Activated T-helper 17 cell treated with anti-CD3 and anti-CD28 coated beads, Interleukin-2, amount 50 U/mL, for 72 hours (primary cell): ENCODE results near the gene RGS12. TPM values are rescaled to one million over a fixed set of nuclear protein-coding genes. Genes with fewer than 3 reads are reported as not detected.

Source experiments
- ATAC-seq: fragments of 150-1000 bp; cut with Tn5 transposase; replicated peaks from 2 replicates; pipeline ENCODE4 v1.10.0; 2021; ENCODE audit warnings: mild to moderate bottlenecking, moderate library complexity
- H3K27ac Mint-ChIP-seq: one replicate; pipeline ENCODE4 v1.8.0; 2022; ENCODE audit warnings: mixed read lengths
- H3K27me3 Mint-ChIP-seq: one replicate; pipeline ENCODE4 v1.8.0; 2022; ENCODE audit warnings: mixed read lengths
- H3K36me3 Mint-ChIP-seq: one replicate; pipeline ENCODE4 v1.8.0; 2022; ENCODE audit warnings: low read depth, mild to moderate bottlenecking, mixed read lengths
- H3K4me1 Mint-ChIP-seq: one replicate; pipeline ENCODE4 v1.8.0; 2022; ENCODE audit warnings: mixed read lengths
- H3K4me3 Mint-ChIP-seq: one replicate; pipeline ENCODE4 v1.8.0; 2022; ENCODE audit warnings: mild to moderate bottlenecking, mixed read lengths
- H3K9me3 Mint-ChIP-seq: one replicate; pipeline ENCODE4 v1.8.0; 2022; ENCODE audit warnings: mixed read lengths
- total RNA-seq, 2 donors: library from RNA; stranded (reverse); gene quantifications; one replicate each; pipeline ENCODE4 v1.2.3, GENCODE V29; 2022

The RGS12 gene
- total RNA-seq, 2 donors from 2014 or later: 9.2 to 10.6 TPM

- no peaks in the 10 kb centered on the region for H3K36me3 Mint-ChIP-seq
- H3K4me3 Mint-ChIP-seq: no peak overlapping the region
- no peaks in the 10 kb centered on the region for H3K4me1 Mint-ChIP-seq
- peaks cover 3% of the 10 kb centered on the region for H3K9me3 Mint-ChIP-seq
- no peak for ATAC-seq
- H3K27me3 Mint-ChIP-seq: peaks cover 9% of the 10 kb centered on the region
- H3K27ac Mint-ChIP-seq: no peak overlapping the region
Measured at GRCh38 chr4:3284734-3285557, 7.9 kb upstream of the RGS12 start.

- Mint-ChIP-seq H3K4me3 (no peak overlapping the region), H3K4me1 (no peaks in the 10 kb centered on the region), H3K27me3 (peaks cover 14% of the 10 kb centered on the region), H3K27ac (no peak overlapping the region), H3K36me3 (no peaks in the 10 kb centered on the region), H3K9me3 (peaks cover 3% of the 10 kb centered on the region)
- ATAC-seq: no peak
Measured at GRCh38 chr4:3285558-3286334, 7.1 kb upstream of the RGS12 start.

GRCh38 chr4:3286335-3287175, 6.3 kb upstream of the RGS12 start:
- no peak overlapping the region for H3K27ac Mint-ChIP-seq
- H3K4me3 Mint-ChIP-seq: no peak overlapping the region

GRCh38 chr4:3287271-3287971, 5.4 kb upstream of the RGS12 start:
- Mint-ChIP-seq H3K27me3 (peaks cover 14% of the 10 kb centered on the region), H3K9me3 (peaks cover 3% of the 10 kb centered on the region), H3K4me1 (peaks cover 6% of the 10 kb centered on the region), H3K4me3 (no peak overlapping the region), H3K36me3 (no peaks in the 10 kb centered on the region), H3K27ac (no peak overlapping the region)
- ATAC-seq: no peak

More at GRCh38 chr4:3286335-3287175, 6.3 kb upstream of the RGS12 start:
- peaks cover 1% of the 10 kb centered on the region for H3K4me1 Mint-ChIP-seq
- peaks cover 3% of the 10 kb centered on the region for H3K9me3 Mint-ChIP-seq
- no peak for ATAC-seq
- peaks cover 14% of the 10 kb centered on the region for H3K27me3 Mint-ChIP-seq
- H3K36me3 Mint-ChIP-seq: no peaks in the 10 kb centered on the region

GRCh38 chr4:3287972-3288570, 4.8 kb upstream of the RGS12 start:
- no peak for ATAC-seq
- peaks cover 6% of the 10 kb centered on the region for H3K4me1 Mint-ChIP-seq
- H3K27ac Mint-ChIP-seq: no peak overlapping the region
- H3K27me3 Mint-ChIP-seq: peaks cover 14% of the 10 kb centered on the region
- H3K4me3 Mint-ChIP-seq: no peak overlapping the region
- H3K9me3 Mint-ChIP-seq: no peaks in the 10 kb centered on the region
- H3K36me3 Mint-ChIP-seq: no peaks in the 10 kb centered on the region

- H3K9me3 Mint-ChIP-seq: no peaks in the 10 kb centered on the region
- peaks cover 6% of the 10 kb centered on the region for H3K4me1 Mint-ChIP-seq
- H3K4me3 Mint-ChIP-seq: no peak overlapping the region
- H3K27ac Mint-ChIP-seq: no peak overlapping the region
- H3K36me3 Mint-ChIP-seq: no peaks in the 10 kb centered on the region
- no peak for ATAC-seq
- H3K27me3 Mint-ChIP-seq: peaks cover 14% of the 10 kb centered on the region
Measured at GRCh38 chr4:3288571-3289094, 4.2 kb upstream of the RGS12 start.

- ATAC-seq: no peak
- peaks cover 14% of the 10 kb centered on the region for H3K27me3 Mint-ChIP-seq
- H3K4me3 Mint-ChIP-seq: no peak overlapping the region
- no peaks in the 10 kb centered on the region for H3K36me3 Mint-ChIP-seq
- H3K4me1 Mint-ChIP-seq: peaks cover 6% of the 10 kb centered on the region
- no peak overlapping the region for H3K27ac Mint-ChIP-seq
- no peaks in the 10 kb centered on the region for H3K9me3 Mint-ChIP-seq
Measured at GRCh38 chr4:3290476-3290875, 2.3 kb upstream of the RGS12 start.

- ATAC-seq: no peak
- H3K27me3 Mint-ChIP-seq: peaks cover 14% of the 10 kb centered on the region
Measured at GRCh38 chr4:3290889-3291321, 1.9 kb upstream of the RGS12 start.

GRCh38 chr4:3291411-3291968, 1.3 kb upstream of the RGS12 start:
- H3K4me1 Mint-ChIP-seq: peaks cover 6% of the 10 kb centered on the region
- peaks cover 14% of the 10 kb centered on the region for H3K27me3 Mint-ChIP-seq
- H3K4me3 Mint-ChIP-seq: peak overlapping the region; percentile 88
- no peaks in the 10 kb centered on the region for H3K36me3 Mint-ChIP-seq
- no peak for ATAC-seq
- peak overlapping the region; percentile 81 for H3K27ac Mint-ChIP-seq
- H3K9me3 Mint-ChIP-seq: no peaks in the 10 kb centered on the region

More at GRCh38 chr4:3290889-3291321, 1.9 kb upstream of the RGS12 start:
- H3K4me1 Mint-ChIP-seq: peaks cover 6% of the 10 kb centered on the region
- no peaks in the 10 kb centered on the region for H3K9me3 Mint-ChIP-seq
- H3K27ac Mint-ChIP-seq: no peak overlapping the region
- no peaks in the 10 kb centered on the region for H3K36me3 Mint-ChIP-seq
- H3K4me3 Mint-ChIP-seq: no peak overlapping the region

- peak overlapping the region; percentile 88 for H3K4me3 Mint-ChIP-seq
- H3K9me3 Mint-ChIP-seq: no peaks in the 10 kb centered on the region
- H3K36me3 Mint-ChIP-seq: no peaks in the 10 kb centered on the region
- H3K27ac Mint-ChIP-seq: peak overlapping the region; percentile 81
- peak; percentile 52 for ATAC-seq
- H3K27me3 Mint-ChIP-seq: peaks cover 9% of the 10 kb centered on the region
- H3K4me1 Mint-ChIP-seq: peaks cover 6% of the 10 kb centered on the region
Measured at GRCh38 chr4:3291969-3292570, 751 bp upstream of the RGS12 start.

- Mint-ChIP-seq H3K27ac (no peak overlapping the region), H3K27me3 (peaks cover 9% of the 10 kb centered on the region), H3K9me3 (peaks cover 5% of the 10 kb centered on the region), H3K4me1 (peaks cover 6% of the 10 kb centered on the region), H3K4me3 (peak overlapping the region; percentile 29), H3K36me3 (no peaks in the 10 kb centered on the region)
- no peak for ATAC-seq
Measured at GRCh38 chr4:3293401-3294391, 875 bp downstream of the RGS12 start.
